ENCODE results near the gene CCR9.

- TF ChIP-seq CTCF (IDR thresholded peaks at IDR 0.05) (no peak), POLR2A (IDR thresholded peaks at IDR 0.05) (no peak), POLR2AphosphoS5 (IDR thresholded peaks at IDR 0.05) (no peak)
Measured at GRCh38 chr3:45873036-45873435, 13.3 kb upstream of the CCR9 start.

All from breast epithelium (tissue), 3 donors.